AG08395 (cell line): Measurements from ENCODE around the gene PLXNA1.
A peak's percentile ranks its signal among the peaks of the same experiment; 100 is the strongest.

Experiments used
- DNase-seq: peaks from one replicate; pipeline ENCODE4 v3.0.0; 2012; ENCODE audit warnings: mixed read lengths, low spot score

Gene PLXNA1

DNA sequence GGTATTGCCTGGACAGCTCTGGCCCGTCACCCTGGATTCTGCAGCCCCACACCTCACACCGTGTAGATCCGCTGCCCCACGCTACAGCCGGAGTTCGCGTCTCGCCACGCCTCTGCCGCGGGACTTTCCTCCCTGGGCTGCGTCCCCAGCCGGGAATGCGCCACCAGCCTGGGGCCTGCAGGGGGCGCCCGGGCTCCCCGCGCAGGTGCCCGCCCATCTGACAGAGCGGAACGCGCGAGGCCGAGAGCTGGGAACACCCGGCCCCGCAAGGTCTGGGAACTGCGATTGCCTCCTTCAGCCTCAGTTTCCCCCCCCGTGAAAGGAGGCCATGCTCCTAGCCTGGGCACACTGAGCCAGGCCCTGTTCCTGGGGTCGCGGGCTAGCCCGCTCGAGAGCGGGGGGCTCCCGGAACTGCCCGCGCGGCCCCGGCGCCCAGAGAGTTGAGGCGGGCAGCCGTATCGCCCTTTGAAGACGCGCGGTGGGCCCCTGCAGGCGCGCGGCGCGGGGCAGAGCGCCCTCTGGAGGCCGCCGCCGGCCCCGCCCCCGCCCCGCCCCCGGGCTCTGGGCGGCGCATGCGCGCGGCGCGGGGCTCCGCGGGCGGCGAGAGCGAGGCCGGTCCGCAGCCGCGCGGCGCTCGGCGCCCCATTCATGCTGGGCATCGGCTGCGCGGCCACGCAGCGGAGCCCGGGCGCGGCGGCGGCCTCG, at the start of gene PLXNA1:
Gene PLXNA1, plus strand, starts transcription at position 645 of the 705 bp plus-strand sequence. CDS start 5,479 bp downstream, outside the sequence.
- peak; percentile 97 for DNase-seq

DNA sequence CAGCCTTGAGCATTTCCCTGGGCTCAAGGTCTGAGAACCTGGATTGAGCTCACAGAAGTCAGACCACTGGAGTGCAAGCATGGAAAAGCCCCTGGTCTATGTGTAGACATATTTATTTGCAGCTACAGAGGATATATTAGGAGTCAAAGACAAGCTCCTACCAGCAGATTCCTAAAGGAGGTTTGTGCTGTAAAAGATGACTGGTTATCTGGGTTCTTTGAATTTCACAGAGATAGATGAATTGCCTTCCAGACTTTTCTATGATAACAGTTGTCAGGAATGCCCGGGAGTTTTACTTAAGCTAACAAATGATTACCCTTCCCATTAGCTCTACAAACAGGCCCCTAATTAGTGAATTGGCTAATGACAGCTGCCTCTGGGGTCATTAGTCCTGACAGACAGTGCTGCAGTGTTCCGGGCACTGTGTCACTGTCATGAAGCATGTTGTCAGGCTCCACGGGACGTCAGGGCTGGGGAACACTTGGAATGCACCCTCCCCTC, 48.8 kb upstream of the PLXNA1 start:
- no peak for DNase-seq

DNA sequence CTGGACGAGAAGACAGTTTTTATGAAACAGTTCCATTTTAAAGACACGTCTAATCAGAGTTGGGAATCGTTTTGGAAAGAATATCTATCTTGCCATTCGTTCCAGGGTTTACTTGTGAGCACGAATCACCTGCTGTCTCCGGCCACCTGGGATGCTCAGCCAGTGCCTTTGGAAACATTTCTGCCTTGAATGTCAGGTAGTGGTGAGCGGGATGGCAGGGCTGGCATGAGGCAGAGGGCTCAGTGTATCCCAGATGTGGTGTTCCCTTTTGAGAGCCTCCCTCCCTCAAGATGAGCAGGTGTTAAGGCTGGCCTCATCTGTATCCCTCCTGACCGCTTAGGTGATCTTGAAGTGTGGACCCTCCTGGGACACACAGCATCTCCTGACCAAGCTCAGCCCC, 47.9 kb upstream of the PLXNA1 start:
- DNase-seq, result no peak

DNA sequence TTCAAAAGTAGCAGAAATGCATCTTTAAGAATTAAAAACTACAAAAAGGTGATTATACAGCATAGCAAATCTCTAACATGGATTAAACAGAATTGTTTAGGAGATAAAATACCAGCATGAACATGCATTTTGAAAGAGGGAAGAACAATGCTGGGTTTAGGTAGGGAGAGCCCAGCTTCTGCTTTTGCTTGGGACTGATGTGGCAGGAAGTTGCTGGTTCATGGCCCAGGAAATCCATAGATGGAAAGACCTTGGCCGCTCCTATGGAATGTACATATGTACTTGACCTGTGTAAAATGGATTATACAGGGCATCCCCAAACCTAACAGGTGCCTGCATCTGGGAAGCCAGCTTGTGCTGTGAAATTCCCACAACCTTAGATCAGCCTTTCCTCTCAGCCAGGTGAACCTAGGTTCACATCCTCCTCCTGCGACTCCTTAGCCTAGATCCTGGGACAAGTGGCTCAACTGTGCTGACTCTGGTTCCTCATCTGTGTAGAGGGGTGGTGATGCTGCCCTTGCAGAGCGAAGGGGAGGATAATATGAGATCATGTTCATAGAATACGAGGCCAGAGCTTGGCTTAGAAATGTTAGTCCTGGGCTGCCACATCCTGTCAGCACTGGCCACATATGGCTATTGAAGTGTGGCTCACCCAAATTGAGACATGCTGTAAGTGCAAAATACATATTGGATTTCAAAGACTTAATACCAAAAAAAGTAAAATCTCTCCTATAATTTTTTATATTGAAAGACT, 47.0 kb upstream of the PLXNA1 start:
- no peak for DNase-seq

DNA sequence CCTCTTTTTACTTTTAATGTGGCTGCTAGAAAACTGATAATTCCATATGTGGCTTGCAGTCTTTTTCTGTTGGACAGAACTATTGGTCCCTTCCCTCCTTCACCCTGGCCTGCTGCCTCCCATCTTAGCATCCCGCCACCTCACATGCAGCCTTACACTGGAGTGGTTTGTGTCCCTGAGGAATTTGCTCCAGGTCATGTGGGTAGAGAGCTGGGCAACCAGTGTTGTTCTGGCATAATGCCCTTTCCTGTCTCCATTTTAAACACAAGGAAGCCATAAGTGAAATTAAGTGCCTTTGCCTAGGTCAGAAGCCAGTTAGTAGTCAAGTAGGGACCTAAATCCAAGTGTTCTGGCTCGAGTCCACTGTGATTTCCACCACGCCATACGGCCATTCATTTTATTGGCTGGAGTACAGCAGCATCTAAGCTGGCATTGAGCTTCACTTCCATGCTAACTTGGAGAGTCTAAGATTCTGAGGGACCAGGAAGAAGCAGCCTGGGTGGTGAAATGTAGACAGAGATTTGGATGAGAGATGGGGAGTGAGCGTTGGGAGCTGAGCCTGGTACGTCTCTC, 46.0 kb upstream of the PLXNA1 start:
- no peak for DNase-seq

DNA sequence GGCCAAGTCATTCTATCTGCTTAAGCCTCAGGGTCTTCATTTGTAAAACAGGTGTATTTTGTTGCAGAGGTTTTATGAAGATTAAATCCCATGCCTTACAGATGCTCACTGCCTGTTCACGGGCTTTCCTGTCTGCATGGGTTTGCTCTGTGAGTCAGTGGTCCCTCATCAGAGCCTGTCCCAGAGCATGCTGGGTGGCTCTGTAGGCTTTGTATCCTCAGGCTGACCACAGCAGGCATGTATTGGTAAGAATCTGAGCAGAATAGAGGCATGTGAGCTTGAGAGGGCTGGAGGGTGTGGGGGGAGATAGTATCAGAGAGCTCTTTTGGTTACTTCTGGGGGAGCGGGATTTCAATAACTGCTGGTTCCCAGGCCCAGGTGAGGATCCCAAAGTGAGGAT, 45.4 kb upstream of the PLXNA1 start:
- DNase-seq, result no peak

DNA sequence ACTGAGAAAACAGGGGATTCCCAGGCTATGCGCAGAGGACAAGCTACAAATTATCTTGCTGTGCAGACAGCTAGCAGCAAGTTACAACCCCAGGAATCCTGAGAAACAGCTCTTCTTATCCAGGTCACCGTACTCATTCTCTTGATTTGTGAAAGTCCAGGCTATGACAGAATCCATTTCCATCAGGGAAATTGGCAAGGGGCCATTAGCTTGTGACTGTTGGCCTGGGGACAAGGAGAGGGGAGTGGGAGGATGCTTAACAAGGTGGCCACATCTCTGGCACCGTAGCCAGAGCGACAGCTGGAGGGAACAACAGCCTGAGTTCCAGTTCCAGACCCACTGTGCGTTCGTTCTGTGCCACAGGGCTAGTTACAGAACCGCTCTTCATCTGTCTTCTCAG, 44.9 kb upstream of the PLXNA1 start:
- no peak for DNase-seq

DNA sequence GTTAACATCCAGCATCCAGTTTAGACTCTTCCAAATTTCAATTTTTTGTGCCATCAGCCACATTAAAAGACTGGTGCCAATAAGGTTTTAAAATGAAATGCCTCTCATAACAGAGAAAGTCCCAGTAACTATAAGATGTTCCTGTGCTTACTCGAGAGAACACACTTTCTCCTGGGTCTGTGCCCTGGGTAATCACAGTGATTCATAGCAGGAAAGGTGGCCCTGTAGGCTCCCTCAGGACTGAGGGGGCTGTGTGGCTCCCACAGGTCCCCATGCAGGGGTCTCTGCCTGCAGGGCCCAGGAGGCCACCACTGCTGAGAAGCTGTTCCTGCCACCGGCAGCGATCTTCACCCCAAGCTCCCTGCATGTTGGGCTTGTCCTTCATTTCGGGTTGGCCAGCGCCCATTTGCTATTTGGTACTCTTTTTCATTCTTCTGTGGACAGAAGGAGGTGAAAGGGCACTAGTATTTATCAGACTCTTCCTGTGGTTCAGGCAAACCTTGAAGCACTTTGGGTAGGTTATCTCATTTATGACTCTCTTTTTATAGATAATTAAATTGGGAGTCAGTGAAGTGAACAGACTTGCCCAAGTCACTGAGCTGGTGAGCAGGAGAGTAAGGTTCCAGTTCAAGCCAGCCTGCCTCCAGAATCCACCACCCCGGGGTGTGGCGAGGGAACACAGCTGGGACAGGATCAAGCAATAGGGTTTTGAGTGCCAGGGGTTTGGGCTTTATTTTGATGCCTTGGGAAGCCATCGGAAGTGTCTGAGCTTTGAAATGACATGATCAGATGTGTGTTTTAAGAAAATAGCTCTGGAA, 44.2 kb upstream of the PLXNA1 start:
- no peak for DNase-seq

DNA sequence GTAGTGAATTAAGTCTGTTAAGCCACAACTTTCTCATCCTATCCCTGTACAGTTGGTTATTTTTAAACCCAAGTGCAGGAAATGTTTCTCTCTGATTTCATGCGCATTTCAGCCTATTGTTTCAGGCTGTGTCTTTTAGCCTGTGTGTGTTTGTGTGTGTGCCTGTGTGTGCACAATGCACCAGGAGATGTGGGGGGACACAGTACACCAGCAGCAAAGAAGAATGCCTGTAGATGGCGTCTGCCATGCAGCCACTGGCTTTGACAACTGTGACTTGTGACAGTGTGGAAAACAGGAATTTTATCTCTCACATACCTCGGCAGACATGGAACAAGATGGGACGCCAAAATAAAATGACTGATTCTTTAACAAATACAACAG, 43.6 kb upstream of the PLXNA1 start:
- no peak for DNase-seq

DNA sequence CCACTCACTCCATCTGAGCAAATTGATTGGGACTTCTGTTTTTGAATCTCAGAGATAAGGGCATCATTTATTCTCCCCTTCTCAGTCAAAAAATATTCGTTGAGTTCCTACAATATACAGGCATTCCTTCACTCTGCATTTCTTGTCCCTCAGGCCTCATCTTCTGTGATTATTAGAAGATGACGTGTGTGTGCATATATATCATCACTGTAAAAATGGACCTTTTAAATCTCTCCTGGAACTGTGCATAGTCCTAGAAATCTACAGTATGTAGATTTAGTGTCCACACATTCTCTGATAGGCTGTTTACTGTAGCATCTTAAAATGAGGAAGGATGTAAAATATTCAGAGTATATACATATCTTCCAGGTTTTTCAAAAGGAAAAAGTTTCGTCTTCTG, 43.2 kb upstream of the PLXNA1 start:
- DNase-seq, result no peak

DNA sequence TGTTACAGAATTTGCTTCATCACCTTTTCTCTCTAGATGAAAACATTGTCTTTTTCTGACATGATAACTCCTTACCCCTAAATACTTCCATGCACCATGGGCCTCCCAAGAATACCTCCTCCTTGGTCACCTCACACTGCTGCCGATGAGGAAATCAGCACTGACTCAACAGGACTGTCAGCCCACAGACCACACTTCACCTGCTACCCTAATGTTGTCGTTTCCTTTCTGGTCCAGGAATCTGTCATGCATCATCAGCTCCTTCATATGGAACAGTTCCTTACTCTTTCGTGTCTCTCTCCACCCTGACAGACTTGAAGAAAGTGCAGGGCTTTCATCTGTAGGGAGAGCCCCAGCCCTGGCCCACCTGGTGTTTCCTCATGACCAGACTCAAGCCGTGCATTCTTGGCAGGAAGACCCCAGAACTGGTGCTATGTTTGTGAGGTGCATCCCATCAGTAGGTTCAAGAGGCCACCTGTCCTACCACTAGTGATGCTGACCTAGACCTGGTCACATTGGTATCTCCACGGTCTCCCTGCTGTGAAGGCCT, 41.1 kb upstream of the PLXNA1 start:
- no peak for DNase-seq

DNA sequence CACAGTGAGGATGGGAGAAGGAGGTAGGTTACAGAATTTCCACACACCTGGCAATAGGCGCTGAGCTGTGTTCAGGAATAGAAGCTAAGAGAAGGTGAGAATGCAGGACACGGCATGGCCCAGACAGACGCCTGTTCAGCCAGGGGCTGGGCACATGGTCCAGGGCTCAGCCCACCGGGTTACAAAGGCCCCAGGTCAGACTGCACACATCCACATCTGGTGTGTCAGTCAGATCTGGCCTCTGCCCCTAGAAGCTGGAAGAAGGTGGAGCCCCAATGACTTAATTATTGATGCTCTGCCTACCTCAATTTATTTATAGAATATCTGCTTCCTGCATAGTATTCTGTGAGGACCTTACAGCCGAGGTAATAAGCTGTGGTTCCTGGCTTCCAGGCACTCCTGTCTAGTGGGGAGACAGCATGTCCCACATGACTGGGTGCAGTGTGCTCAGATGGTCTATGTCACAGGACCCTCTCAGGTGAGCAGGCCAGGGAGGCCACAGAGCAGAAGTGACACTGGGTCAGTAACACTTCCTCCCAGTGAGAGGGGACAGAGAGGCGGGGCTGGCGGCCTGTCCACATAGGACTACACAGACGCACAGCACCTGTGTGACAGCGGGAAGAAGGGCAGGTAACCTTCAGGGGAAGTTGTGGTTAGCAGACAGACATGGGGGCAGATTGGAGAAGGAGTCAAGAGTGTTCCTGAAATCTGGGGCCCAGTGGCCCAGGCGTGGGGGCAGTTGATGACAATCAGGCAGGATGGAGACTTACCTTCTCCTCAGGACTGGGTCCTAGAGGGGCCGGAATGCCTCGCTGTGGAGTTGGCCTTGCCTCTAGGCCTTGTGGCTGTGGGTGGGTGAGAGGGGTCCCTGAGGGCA, 38.6 kb upstream of the PLXNA1 start:
- DNase-seq, result no peak

DNA sequence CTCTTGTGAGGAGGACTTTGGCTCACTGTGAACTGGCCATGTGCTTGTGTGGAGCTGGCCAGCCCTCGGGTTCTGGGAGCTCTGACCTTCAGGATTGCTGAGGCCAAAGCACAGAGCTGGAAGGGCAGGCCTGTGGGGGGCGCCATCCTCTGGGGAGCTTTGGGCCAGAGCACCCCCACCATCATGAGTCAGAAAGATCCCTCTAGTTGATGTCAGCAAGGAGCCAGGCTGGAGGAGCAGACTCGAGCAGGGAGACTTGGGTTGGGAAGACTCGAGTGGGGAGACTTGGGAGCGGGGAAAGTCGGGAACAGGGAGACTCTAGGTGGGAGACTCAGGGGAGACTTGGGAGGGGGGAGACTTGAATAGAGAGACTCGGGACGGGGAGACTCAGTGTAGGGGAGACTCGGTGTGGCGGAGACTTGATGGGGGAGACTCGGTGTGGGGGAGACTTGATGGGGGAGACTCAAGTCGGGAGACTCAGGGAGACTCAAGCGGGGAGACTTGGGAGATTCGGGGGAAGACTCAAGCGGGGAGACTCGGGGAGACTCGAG, 37.7 kb upstream of the PLXNA1 start:
- DNase-seq, result no peak

DNA sequence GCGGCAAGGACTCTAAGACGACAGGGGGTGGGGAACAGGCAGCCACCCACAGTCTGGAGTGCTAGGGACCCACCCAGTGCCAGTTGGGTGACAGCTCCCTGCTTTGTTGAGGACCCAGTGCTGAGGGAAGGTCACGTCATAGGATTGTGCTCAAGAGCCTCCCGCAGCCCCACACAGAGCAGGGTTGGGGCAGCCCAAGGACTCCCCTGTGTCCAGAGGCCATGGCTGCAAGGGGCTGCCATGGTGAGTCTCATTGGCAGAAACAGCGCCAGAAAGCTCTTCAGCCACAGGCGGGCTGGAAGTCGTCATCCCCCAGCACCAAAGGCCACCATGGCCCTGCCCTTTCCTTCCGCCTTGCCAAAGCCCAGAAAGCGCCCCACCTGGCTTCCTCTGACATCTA, 37.0 kb upstream of the PLXNA1 start:
- DNase-seq, result no peak

DNA sequence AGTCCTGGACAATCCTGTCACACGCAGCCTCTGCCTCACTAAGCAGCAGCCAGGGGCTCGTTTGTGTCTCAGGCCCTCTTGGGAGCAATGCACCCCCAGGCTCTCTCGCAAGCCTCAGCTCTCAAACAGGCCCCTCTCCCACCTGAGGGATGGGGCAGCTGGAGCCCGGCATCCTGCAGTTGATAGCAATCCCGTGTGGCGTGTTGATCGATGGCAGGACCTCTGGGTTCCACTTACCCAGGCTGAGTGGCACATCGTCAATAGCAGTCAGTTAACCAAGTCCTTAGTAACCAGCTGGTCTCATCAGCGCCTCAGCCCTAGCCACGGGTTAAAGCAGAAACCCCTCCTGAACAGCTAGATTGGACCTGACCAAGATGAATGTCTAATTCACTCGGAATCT, 36.5 kb upstream of the PLXNA1 start:
- DNase-seq, result no peak

DNA sequence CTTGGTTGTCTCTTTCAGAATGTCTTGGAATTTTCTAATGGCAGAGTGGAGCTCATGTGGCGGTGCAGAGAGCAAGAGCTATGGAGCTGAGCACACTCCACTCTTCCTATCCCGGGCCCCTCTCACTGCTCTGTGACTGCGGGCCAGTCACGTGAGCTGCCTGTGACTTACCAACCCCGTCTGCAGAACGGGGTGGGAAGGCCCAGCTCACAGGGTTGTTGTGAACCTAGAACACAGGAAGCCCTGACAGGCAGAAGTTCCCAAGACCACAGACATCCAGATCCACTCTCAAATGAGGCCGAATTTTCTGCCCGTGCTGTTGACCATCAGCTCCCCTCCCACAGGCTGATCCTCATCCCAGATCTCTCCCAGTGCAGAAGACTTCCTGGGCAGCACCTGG, 35.5 kb upstream of the PLXNA1 start:
- DNase-seq, result no peak

DNA sequence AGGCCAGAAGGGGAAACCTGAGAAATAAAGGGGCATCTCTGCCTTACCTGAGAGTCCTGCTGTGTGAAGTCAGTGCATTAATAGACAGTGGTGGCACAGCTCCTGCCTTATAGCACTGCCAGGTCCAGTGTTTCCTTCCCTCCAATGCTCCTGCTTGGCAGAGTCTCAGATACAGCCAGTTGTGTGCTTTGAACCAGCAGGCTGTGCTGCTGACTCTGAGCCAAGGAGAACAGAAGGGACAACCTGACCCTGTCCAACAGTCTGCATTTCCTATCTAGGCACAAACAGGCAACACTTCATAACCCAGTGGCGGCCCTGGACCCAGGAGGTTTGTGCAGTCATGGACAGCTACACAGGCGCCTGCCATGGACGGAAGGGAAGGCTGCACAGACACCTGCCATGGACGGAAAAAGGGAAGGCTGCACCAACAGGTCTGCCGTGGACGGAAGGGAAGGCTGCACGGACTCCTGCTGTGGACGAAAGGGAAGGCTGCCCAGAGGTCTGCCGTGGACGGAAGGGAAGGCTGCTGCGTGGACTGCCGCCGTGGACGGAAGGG, 33.9 kb upstream of the PLXNA1 start:
- DNase-seq, result no peak

DNA sequence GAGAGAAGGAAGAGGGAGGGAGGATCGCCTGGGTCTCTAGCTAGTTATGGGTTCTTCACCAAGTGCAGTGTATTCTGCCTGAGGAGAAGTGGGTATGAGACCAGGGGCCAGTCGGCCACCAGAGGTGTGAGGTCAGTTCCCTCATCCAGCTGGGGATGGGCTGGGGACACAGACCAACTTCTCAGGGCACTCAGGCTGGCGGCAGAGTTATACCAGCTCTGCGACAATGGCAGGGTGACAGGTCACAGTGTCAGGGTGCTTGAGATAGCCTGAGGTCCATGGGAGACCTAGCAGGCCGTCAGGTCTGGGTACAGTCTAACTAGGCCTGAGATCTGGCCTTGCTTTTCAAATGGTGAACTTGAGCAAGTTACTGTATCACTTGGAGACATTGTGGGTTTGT, 31.4 kb upstream of the PLXNA1 start:
- no peak for DNase-seq

DNA sequence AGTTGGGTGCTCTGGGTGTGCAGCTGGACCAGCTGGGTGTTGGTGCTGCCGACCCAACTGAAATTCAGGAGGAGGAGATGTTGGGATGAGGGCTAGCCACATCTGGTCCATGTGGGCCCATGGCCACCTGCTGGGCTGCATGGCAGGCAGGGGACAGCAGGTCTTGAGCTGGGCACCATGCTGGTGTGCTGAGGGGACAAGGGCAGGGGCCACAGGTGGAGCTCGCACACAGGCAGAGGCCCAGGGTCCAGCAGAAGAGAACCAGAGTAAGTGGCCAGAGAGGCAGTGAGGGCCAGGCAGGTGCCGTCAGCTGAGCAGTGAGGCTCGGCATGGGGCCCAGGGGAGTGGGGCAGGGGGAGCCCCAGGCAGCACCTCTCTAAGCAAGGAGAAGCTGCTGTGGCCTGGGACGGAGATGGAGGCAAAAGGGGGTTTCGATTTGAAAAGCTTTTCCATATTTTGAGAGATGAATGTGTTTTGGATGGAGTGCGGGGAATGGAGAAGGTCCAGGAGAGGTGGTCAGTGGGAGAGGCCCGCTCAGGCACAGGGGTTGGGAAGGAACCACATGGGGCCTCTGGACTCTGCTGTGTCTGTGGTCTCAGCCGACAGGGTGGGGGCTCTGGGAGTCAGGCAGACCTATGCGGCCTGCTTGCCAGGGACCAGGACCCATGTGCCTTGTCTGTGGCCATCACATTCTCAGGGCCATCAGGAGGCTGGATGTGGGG, 30.5 kb upstream of the PLXNA1 start:
- DNase-seq, result no peak
